HG03139 (cell line): ENCODE data around the gene DLG3.
"Not testable (repeated sequence)": the region's sequence is repeated elsewhere in the genome, so short reads cannot be mapped to it uniquely, and the experiment has no call there.

Experiments used
- ATAC-seq: cut with Tn5 transposase; IDR thresholded peaks from one replicate; pipeline ENCODE4 v1.9.1; 2021; ENCODE audit not compliant: unreplicated experiment

The DLG3 gene

DNA sequence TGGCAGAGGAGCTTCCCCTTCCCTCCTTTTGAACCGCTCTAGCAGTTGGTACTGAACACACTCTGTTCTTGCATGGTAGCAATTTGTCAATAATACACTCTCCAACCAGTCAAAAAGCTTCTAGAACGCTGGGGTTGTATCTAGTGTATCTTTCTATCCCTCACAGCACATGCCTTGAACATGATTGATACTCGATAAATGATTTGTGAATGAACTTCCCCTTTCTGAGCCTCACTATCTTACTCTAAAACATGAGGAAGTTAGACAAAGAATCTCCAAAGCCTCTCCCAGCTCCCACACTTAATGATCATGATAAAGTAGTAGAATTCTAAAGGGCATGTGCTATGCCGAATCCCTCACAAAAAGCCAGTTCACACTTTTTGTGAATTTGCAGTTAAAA is 64.4 kb downstream of the DLG3 start:
- ATAC-seq = no peak

DNA sequence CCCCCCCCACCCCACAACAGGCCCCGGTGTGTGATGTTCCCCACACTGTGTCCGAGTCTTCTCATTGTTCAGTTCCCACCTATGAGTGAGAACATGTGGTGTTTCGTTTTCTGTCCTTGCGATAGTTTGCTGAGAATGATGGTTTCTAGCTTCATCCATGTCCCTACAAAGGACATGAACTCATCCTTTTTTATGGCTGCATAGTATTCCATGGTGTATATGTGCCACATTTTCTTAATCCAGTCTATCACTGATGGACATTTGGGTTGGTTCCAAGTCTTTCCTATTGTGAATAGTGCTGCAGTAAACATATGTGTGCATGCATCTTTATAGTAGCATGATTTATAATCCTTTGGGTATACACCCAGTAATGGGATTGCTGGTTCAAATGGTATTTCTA is 70.6 kb downstream of the DLG3 start:
- not testable (repeated sequence) for ATAC-seq

DNA sequence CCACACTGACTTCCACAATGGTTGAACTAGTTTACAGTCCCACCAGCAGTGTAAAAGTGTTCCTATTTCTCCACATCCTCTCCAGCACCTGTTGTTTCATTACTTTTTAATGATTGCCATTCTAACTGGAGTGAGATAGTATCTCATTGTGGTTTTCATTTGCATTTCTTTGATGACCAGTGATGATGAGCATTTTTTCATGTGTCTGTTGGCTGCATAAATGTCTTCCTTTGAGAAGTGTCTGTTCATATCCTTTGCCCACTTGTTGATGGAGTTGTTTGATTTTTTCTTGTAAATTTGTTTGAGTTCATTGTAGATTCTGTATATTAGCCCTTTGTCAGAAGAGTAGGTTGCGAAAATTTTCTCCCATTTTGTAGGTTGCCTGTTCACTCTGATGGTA is 71.1 kb downstream of the DLG3 start:
- not testable (repeated sequence) for ATAC-seq

DNA sequence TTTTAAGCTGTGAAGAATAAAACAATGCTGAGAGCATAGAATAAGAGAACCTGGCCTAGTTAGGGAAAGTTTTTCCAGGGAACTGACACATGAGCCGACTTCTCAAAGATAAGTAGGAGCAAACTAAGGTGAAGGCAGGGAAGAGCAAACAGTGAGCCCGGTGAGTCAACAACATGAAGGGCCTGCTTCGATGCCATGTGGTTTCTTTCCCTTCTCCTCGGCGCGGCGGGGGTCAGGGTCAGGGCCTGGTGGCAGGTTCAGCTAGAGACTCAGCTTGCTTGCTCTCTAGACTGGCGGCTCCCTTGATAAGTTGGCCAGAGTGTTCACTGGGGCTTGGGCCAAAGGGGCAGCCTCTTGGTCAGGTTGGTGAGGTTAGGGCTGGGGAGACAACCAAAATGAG is 81.1 kb downstream of the DLG3 start:
- ATAC-seq = no peak

DNA sequence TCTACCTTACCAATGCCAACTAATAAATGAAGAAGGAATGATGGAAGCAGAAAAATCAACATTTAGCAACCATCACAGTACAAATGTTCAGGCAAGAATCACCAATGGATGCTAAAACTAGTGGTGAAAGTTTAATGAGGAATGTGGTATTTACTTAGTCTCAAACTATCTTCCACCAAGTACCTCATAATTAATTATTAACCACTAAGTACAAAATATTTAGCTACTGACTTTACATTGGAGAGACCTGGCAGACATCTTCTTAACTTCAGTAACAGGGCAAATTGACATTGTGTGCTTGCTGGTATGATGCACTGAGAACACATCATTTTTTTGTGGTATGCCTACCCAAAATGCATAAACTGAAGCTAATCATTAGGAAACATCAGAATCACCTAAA is 82.4 kb downstream of the DLG3 start:
- no peak for ATAC-seq

DNA sequence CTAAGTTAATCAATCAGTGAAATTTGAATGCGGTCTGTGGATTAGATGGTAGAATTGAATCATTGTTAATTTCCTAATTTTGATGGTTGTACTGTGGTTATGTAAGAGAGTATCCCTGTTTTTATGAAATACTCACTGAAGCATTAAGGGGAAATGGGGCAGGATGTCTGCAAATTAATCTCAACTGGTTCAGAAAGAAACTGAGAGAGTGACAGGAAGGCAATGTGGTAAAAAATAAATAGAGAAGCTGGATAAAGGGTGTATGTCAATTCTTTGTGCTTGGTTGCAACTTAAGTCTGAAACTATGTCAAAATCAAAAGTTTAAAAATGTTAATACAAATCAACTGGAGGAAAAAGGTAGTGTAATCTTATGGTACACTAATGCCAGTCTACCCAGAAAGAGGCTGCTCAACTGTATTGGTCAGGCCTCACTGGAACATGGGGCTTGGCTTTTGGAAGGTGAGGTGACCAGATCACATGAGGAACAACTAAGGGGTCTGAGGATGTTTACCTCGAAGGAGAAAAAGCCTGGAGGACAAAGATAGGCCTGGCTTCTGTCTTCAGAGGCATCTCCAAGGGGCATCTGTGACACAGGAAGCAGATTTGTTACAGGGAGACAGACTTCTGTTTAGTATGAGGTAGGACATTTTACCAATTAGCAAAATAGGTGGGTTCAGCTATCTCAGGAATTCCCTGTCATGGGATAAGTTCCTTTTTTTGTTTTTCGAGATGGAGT is 83.1 kb downstream of the DLG3 start:
- ATAC-seq = no peak

DNA sequence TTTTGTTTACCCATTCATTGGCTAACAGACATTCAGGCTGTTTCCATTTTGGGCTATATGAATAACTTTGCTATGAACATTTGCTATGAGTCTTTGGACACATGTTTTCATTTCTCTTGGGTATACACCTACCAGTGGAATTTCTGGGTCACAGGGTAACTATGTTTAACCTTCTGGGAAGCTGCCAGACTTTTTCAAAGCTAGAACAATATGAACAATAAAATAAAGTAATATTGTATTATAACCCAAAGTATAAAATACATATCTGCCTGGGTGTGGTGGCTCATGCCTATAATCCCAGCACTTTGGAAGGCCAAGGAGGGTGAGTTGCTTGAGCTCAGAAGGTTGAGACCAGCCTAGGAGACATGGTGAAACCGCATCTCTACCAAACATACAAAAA is 90.6 kb downstream of the DLG3 start:
- no peak for ATAC-seq

DNA sequence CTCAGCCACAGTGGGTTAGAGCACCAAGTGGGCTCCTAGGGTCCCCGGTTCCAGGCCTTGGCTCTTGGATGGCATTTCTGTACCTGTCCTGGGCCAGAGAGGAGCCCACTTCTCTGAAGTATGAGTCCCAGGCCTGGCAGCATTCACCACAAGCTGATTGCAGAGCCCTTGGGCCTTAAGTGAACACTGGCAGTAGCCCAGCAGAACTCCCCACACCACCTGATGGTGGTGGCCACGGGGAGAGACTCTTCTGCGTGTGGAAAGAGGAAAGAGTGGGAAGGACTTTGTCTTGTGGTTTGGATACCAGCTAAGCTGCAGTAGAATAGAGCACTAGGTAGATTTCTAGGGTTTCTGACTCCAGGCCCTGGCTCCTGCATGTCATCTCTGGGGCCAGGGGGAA is 104.8 kb downstream of the DLG3 start:
- ATAC-seq = no peak

DNA sequence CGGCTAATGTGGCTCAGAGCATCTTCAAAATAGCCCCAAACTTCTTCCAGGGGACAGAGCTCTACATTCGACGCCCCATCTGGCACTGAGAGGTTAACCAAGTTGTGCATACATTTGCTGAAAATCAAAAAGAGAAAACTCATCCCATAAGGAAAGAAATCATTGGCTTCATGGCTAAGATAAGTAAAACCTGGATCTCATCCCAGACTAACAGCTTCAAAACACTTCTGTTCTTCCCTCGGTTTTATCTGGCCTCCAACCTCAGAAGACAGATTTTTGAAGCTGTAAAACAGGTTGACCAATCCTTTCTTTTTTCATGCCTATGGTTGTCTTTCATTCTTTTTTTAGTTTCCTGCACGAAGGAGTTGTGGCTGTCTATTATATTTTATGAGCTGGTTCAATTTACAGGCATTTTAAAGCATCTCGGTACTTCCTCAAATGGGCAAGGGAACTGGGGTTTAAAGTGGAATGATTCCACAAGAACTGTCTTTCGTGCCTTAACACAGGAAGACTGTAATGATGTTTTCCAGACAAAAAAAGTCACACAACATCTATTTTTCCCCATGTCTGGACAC is 107.6 kb downstream of the DLG3 start:
- no peak for ATAC-seq

DNA sequence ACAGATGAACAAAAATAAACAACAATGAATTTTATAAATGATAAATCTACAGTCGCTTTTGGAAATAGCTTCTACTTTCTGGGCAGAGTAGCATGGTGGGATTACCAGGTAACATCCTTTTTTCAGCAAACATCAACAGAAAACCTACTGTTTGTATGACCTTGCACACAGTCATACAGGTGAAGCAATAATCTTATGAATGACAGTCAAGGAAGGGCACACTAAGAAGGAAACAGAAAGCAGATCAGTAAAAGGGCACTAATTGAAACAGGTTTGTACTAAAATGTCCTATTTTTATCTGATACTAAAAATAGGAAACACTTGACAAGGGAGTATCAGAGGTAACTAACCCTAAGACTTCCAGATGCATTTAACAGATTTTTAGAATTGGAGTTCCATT is 108.9 kb downstream of the DLG3 start:
- no peak for ATAC-seq

DNA sequence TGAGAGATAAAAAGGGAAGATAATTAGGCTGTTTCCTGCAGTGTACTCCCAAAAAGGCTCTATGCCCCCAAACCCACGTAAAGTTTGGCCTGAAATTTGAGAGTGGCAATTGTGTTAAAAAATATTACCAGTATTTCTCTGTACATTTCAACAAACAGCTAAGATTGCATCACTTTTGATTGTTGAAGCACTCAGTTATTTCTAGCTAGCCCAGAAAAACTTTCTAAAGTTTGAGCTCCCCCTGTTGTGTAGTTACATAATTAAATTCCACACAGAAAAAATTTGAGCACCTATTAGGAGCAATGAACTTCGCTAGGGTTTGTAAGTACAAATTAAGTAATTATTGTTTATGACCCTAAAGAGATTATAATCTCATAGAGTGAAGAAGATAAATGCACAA is 109.4 kb downstream of the DLG3 start:
- no peak for ATAC-seq

DNA sequence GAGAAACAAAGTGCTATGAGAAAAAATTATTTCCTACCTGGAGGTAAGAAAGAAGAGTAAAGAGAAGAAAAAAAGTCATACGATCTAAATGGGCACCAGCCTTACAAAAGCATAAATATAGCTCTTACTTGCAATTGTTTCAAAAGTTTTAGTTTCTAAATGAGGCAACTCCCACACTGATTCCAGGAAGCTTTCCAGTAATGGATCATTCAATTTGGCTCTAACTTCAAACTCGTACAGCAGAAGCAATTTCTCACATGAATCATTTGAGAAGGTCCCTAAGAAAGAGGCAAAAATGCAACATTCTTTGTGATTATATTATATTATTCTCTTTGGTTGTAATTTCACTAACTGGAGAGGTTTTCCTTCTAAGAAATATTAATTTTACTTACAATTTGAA is 109.9 kb downstream of the DLG3 start:
- ATAC-seq = no peak

DNA sequence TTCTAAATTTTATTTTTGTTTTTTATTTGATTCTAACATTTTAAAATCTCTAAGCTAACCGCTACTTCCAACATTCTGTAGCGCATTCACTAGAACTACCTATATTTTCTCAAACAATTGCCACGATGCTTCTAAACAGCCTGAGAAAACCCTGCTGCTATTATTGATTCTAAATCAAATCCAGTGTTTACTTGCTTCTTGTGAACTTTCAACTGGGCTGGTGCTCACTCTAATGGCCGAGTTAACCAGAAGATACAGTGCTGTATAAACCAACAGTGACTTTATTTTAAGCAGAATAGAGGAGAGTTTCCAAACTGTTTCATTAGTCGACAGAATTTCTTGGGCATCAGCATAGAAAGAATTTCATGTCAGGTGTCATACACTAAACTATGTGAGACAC is 110.3 kb downstream of the DLG3 start:
- no peak for ATAC-seq
